Limb (tissue), 2 donors: ENCODE measurements around the gene TRIP10.

Experiments
- DNase-seq, 2 donors: peaks; one replicate each; pipeline ENCODE4 v3.0.0-alpha.2; 2016; ENCODE audit errors: extremely low spot score in 2 of 2

Gene TRIP10

GRCh38 chr19:6725513-6726231 lies 13.8 kb upstream of the TRIP10 start:
- no peak for DNase-seq

- peak in 1 of 2 donors; percentile 17 for DNase-seq
These were observed 11.1 kb upstream of the TRIP10 start for GRCh38 chr19:6728346-6728745.

- DNase-seq, result peak in 1 of 2 donors; percentile 16
These were observed 9.8 kb upstream of the TRIP10 start for GRCh38 chr19:6729573-6730152.

GRCh38 chr19:6730153-6730804 lies 9.2 kb upstream of the TRIP10 start:
- peak in 1 of 2 donors; percentile 56 for DNase-seq

GRCh38 chr19:6730941-6731670 lies 8.4 kb upstream of the TRIP10 start:
- DNase-seq, result no peak

- DNase-seq, result no peak
These were observed 7.7 kb upstream of the TRIP10 start for GRCh38 chr19:6731822-6732221.

- peak in 1 of 2 donors; percentile 16 for DNase-seq
These were observed 6.6 kb upstream of the TRIP10 start for GRCh38 chr19:6732803-6733337.

- DNase-seq, result peak in 1 of 2 donors; percentile 22
These were observed 6.0 kb upstream of the TRIP10 start for GRCh38 chr19:6733338-6734095.

GRCh38 chr19:6734096-6734696 lies 5.3 kb upstream of the TRIP10 start:
- peak in 1 of 2 donors; percentile 29 for DNase-seq

GRCh38 chr19:6735181-6735911 lies 4.1 kb upstream of the TRIP10 start:
- DNase-seq, result no peak

GRCh38 chr19:6736169-6736916 lies 3.1 kb upstream of the TRIP10 start:
- peak; percentile 71 to 79 for DNase-seq

GRCh38 chr19:6736917-6737283 lies 2.6 kb upstream of the TRIP10 start:
- DNase-seq, result no peak

- DNase-seq, result peak; percentile 99 to 100
These were observed 2.1 kb upstream of the TRIP10 start, which contains the start of gene GPR108 for GRCh38 chr19:6737284-6737872. Gene GPR108, minus strand, starts transcription at chr19:6737580. Its CDS starts 4 bp downstream, at chr19:6737576.

- peak in 1 of 2 donors; percentile 66 for DNase-seq
These were observed 1.4 kb upstream of the TRIP10 start for GRCh38 chr19:6737873-6738786.

GRCh38 chr19:6738787-6739389 lies 592 bp upstream of the TRIP10 start:
- DNase-seq, result peak in 1 of 2 donors; percentile 72

GRCh38 chr19:6739883-6740588 lies 556 bp downstream of the TRIP10 start:
- peak in 1 of 2 donors; percentile 57 for DNase-seq
